HUES6 (cell line): Measurements from ENCODE around the gene ARHGEF33.

ENCODE experiments used
- H3K27ac ChIP-seq: 2 replicates; pipeline ENCODE4 v1.7.0; 2013; ENCODE audit warnings: low read depth, mild to moderate bottlenecking, low read length, inconsistent platforms
- H3K27me3 ChIP-seq: 2 replicates; pipeline ENCODE4 v1.6.1; 2013; ENCODE audit warnings: low read length; ENCODE audit not compliant: control insufficient read depth, insufficient read depth
- H3K36me3 ChIP-seq: 2 replicates; pipeline ENCODE4 v1.6.1; 2013; ENCODE audit warnings: low read length; ENCODE audit not compliant: control insufficient read depth, insufficient read depth
- H3K4me1 ChIP-seq: 2 replicates; pipeline ENCODE4 v1.6.1; 2013; ENCODE audit warnings: low read length; ENCODE audit not compliant: control insufficient read depth, insufficient read depth
- H3K4me3 ChIP-seq: 2 replicates; pipeline ENCODE4 v1.5.1; 2013; ENCODE audit warnings: low read depth, low read length
- H3K9ac ChIP-seq: one replicate; pipeline ENCODE4 v1.6.1; 2013; ENCODE audit warnings: mild to moderate bottlenecking, low read length
- H3K9me3 ChIP-seq: 2 replicates; pipeline ENCODE4 v1.6.1; 2013; ENCODE audit warnings: low read depth, low read length; ENCODE audit not compliant: control insufficient read depth, insufficient read depth

ARHGEF33 gene

GRCh38 chr2:38889575-38889974, at the start of gene ARHGEF33:
Gene ARHGEF33 (plus strand): TSS chr2:38889875. CDS start chr2:38919448, 29,573 bp downstream.
- Histone ChIP-seq H3K27me3 (no peaks in the 10 kb centered on the region), H3K4me3 (no peak within 1 kb of the TSS), H3K36me3 (no peaks in the 10 kb centered on the region), H3K27ac (no peak within 1 kb of the TSS), H3K9ac (no peak within 1 kb of the TSS), H3K9me3 (no peaks in the 10 kb centered on the region), H3K4me1 (no peaks in the 10 kb centered on the region)

GRCh38 chr2:38850045-38850444, 39.6 kb upstream of the ARHGEF33 start:
- peaks cover 71% of the 10 kb centered on the region for H3K36me3 ChIP-seq
- no peak overlapping the region for H3K27ac ChIP-seq
- no peaks in the 10 kb centered on the region for H3K27me3 ChIP-seq
- no peaks in the 10 kb centered on the region for H3K9me3 ChIP-seq
- no peaks in the 10 kb centered on the region for H3K4me1 ChIP-seq
- no peak overlapping the region for H3K4me3 ChIP-seq
- H3K9ac ChIP-seq = no peak overlapping the region

DNA sequence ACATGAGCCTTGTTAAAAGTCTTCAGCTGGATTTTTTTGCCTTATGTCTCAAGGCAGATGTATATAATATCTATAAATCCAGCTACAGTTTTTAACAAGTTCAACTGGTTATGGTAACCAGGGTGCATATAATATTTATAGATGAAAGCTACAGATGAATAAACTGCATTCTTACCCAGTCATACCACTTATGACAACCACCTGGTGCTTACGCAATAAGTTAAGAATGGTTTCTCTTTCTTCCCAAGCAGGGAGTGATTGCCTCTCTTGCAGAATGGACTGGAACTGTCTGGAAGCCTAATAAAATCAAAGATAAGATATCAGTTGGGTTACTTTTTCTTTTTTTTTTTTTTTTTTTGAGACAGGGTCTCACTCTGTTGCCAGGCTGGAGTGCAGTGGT, 33.5 kb upstream of the ARHGEF33 start:
- Histone ChIP-seq H3K27ac (no peak overlapping the region), H3K4me1 (no peaks in the 10 kb centered on the region), H3K27me3 (no peaks in the 10 kb centered on the region), H3K9me3 (no peaks in the 10 kb centered on the region), H3K36me3 (peaks cover 81% of the 10 kb centered on the region), H3K4me3 (no peak overlapping the region), H3K9ac (no peak overlapping the region)

GRCh38 chr2:38862476-38862875, 27.2 kb upstream of the ARHGEF33 start:
- peaks cover 63% of the 10 kb centered on the region for H3K36me3 ChIP-seq
- no peak overlapping the region for H3K9ac ChIP-seq
- no peak overlapping the region for H3K4me3 ChIP-seq
- no peaks in the 10 kb centered on the region for H3K9me3 ChIP-seq
- H3K4me1 ChIP-seq = no peaks in the 10 kb centered on the region
- H3K27ac ChIP-seq = no peak overlapping the region
- H3K27me3 ChIP-seq = no peaks in the 10 kb centered on the region

- H3K9ac ChIP-seq = no peak overlapping the region
- no peak overlapping the region for H3K4me3 ChIP-seq
- H3K36me3 ChIP-seq = peaks cover 66% of the 10 kb centered on the region
- H3K27me3 ChIP-seq = no peaks in the 10 kb centered on the region
- no peak overlapping the region for H3K27ac ChIP-seq
- no peaks in the 10 kb centered on the region for H3K4me1 ChIP-seq
- H3K9me3 ChIP-seq = no peaks in the 10 kb centered on the region
Observed at GRCh38 chr2:38863061-38863695, 26.5 kb upstream of the ARHGEF33 start.

DNA sequence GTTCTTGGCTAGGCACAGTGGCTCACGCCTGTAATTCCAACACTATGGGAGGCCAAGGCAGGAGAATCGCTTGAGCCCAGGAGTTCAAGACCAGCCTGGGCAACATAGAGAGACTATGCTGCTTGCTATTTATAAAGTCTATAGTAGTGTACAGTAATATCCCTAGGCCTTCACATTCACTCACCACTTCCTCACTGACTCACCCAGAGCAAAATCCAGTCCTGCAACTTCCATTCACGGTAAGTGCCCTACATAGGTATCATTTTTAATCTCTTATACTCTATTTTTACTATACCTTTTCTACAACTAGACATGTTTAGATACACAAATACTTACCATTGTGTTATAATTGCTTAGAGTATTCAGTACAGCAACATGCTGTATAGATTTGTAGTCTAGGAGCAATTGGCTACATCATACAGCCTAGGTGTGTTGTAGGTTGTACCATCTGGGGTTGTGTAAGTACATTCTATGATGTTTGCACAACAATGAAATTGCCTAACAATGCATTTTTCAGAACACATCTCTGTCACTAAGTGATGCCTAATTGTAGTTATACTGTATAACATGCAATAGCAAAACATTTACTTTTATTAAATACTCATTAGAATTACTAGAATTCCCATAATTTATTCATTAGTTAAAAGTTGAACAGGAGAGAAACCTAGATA, 22.8 kb upstream of the ARHGEF33 start:
- Histone ChIP-seq H3K27ac (no peak overlapping the region), H3K9me3 (no peaks in the 10 kb centered on the region)

DNA sequence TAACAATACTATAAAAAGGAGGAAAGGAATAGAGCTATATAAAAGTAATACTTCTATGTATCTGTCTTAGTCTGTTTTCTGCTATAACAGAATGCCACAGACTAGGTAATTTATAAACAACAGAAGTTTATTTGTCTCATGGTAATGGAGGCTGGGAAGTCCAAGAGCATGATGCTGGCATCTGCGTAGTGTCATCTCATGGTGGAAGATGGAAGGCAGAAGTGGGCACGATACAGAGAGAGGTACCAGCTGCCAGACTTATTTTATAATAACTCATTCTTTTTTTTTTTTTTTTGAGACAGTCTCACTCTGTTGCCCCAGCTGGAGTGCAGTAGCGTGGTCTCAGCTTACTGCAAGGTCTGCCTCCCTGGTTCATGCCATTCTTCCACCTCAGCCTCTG, 18.2 kb upstream of the ARHGEF33 start:
- Histone ChIP-seq H3K4me1 (0 out of 2 replicates have a peak, but pooled peaks cover 2% of the 10 kb centered on the region), H3K9ac (no peak overlapping the region), H3K4me3 (no peak overlapping the region), H3K9me3 (no peaks in the 10 kb centered on the region), H3K27me3 (no peaks in the 10 kb centered on the region), H3K27ac (no peak overlapping the region), H3K36me3 (peaks cover 15% of the 10 kb centered on the region)

More for the DNA sequence above, 22.8 kb upstream of the ARHGEF33 start:
- no peaks in the 10 kb centered on the region for H3K4me1 ChIP-seq
- H3K4me3 ChIP-seq = no peak overlapping the region
- peaks cover 32% of the 10 kb centered on the region for H3K36me3 ChIP-seq
- no peak overlapping the region for H3K9ac ChIP-seq
- no peaks in the 10 kb centered on the region for H3K27me3 ChIP-seq

- H3K4me1 ChIP-seq = peaks cover 6% of the 10 kb centered on the region; the same call in 1 of the 2 replicates
- no peaks in the 10 kb centered on the region for H3K9me3 ChIP-seq
- H3K27ac ChIP-seq = no peak overlapping the region
- H3K36me3 ChIP-seq = no peaks in the 10 kb centered on the region
- H3K4me3 ChIP-seq = no peak overlapping the region
- H3K27me3 ChIP-seq = no peaks in the 10 kb centered on the region
- H3K9ac ChIP-seq = no peak overlapping the region
Observed at GRCh38 chr2:38873763-38874162, 15.9 kb upstream of the ARHGEF33 start.

DNA sequence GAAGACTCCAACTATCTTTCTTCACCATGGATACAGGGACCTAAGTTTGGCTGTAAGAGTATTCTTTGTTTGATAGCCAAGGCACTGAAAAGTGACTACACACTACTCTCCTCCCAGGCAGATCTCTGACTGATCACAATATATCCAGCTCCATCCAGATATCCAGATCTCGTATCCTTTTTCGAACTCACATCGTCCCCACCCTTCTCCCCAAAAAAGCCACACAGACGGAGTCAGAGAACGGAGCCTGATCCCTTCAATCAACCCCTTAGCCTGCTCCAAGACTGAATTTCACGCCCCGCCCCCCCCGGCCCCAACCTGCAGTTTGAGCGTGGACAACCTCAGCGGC, 14.5 kb upstream of the ARHGEF33 start:
- Histone ChIP-seq H3K27ac (no peak overlapping the region), H3K4me3 (peak overlapping the region; percentile 89), H3K9me3 (no peaks in the 10 kb centered on the region), H3K27me3 (no peaks in the 10 kb centered on the region), H3K4me1 (peaks cover 6% of the 10 kb centered on the region; the same call in 1 of the 2 replicates), H3K36me3 (no peaks in the 10 kb centered on the region), H3K9ac (peak overlapping the region; percentile 85)

DNA sequence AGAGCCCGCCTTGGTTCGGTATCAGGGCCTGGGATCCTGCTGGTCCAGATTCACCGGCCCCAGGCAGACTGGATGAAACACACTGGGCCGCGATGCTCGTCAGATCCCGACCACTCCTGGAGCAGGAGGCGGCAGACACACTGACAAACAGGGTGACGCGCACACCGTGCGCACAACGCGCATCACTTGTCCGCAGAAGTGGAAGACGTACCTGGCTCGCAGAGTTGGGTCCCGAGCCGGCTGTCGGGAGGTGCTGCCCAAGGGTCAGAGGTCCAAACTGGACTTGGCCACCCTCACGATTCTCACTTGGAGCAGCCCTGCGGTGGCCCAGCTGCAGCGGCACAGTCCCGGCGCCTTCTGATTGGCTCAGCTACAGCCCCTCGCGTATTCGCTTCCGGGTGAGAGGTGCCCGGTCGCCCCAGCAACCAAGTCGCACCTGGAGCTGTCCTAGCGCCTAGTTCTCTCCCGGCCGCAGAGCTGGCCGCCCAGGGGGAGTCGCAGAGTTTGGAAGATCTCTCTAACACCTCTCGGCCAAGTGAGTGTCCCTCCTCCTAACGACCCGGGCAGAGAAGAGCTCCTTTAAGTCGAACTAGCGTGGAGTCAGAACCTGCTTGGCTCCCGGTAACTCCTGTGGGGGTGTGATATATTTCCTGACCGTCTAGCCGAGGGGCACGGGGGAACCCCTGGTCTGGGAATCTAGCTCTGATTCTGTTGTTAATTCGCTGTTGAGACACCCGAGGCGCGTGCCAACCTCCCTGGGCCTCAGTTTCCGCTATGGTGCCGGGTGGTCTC, 13.9 kb upstream of the ARHGEF33 start, which contains the start of the genes DHX57 and MORN2:
DHX57 (minus strand) TSS at position 359 of the 792 bp plus-strand sequence. CDS start 7,529 bp downstream, outside the sequence.
MORN2 (plus strand) TSS at position 401 of the 792 bp plus-strand sequence.
- Histone ChIP-seq H3K27me3 (no peaks in the 10 kb centered on the region), H3K4me3 (peak within 1 kb of the TSS; percentile 89), H3K27ac (no peak within 1 kb of the TSS), H3K9ac (peak within 1 kb of the TSS; percentile 85), H3K4me1 (peaks cover 6% of the 10 kb centered on the region; the same call in 1 of the 2 replicates), H3K9me3 (no peaks in the 10 kb centered on the region), H3K36me3 (no peaks in the 10 kb centered on the region)

- no peak overlapping the region for H3K27ac ChIP-seq
Observed at GRCh38 chr2:38876407-38876806, 13.3 kb upstream of the ARHGEF33 start.

More at GRCh38 chr2:38876407-38876806, 13.3 kb upstream of the ARHGEF33 start:
- Histone ChIP-seq H3K9ac (peak overlapping the region; percentile 85), H3K4me3 (peak overlapping the region; percentile 89), H3K4me1 (peaks cover 6% of the 10 kb centered on the region; the same call in 1 of the 2 replicates), H3K9me3 (no peaks in the 10 kb centered on the region), H3K36me3 (no peaks in the 10 kb centered on the region), H3K27me3 (no peaks in the 10 kb centered on the region)
